Measurements from ENCODE around the gene JPH4. TPM values are rescaled to one million over a fixed set of nuclear protein-coding genes. Genes with fewer than 3 reads are reported as not detected.
"Not testable (repeated sequence)": the region's sequence is repeated elsewhere in the genome, so short reads cannot be mapped to it uniquely, and the experiment has no call there.

Gene JPH4
- total RNA-seq, 5 donors from 2014 or later (not counting 1 experiment from before 2014, with no cell fraction given): 0.10 to 0.13 TPM; not detected in 3

DNA sequence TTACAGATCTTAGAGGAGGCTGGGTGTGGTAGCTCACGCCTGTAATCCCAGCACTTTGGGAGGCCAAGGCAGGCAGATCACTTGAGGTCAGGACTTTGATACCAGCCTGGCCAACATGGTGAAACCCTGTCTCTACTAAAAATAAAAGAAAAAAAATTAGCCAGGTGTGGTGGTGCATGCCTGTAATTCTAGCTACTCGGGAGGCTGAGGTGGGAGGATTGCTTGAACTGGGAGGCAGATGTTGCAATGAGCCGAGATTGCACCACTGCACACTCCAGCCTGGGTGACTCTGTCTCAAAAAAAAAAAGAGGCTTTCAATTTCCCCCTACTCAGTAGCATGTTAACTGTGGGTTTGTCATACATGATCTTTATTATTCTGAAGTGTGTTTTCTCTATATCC is 15.6 kb upstream of the JPH4 start:
- H3K27ac Mint-ChIP-seq; CTCF ChIA-PET; ATAC-seq (replicated peaks in 1 of 4); H3K27me3 Mint-ChIP-seq; DNase-seq; H3K27me3 ChIP-seq (replicated peaks in 1 of 2; ENCODE audit: control insufficient read depth in 2 of 2, extremely low read depth in 1 of 2, insufficient read depth in 2 of 2, low read length in 1 of 2); H3K9me3 ChIP-seq; H3K36me3 ChIP-seq (ENCODE audit: control insufficient read depth in 2 of 2, extremely low read depth in 1 of 2, insufficient read depth in 1 of 2, low read length in 1 of 2); H3K36me3 Mint-ChIP-seq; H3K4me1 ChIP-seq (ENCODE audit: control insufficient read depth in 1 of 2, extremely low read depth in 1 of 2, insufficient read depth in 2 of 2, low read length in 2 of 2); H3K4me3 ChIP-seq (ENCODE audit: control insufficient read depth in 1 of 2, extremely low read depth in 1 of 2, low read length in 1 of 2); POLR2A ChIA-PET; H3K27ac ChIP-seq (ENCODE audit: low read length); H3K4me3 Mint-ChIP-seq; H3K4me1 Mint-ChIP-seq; H3K9me3 Mint-ChIP-seq: not testable (repeated sequence)
- 100% methylated on average over 1 of the region's 3 CpGs for WGBS (ENCODE audit: insufficient coverage)

- Mint-ChIP-seq H3K9me3 (no peaks in the 10 kb centered on the region), H3K36me3 (no peaks in the 10 kb centered on the region), H3K4me1 (peaks cover 6 to 10% (median 10%) of the 10 kb centered on the region in 3 donors), H3K27me3 (peaks cover 14 to 24% of the 10 kb centered on the region in 2 donors), H3K4me3 (no peak overlapping the region), H3K27ac (no peak overlapping the region)
- ATAC-seq (replicated peaks in 1 of 4) (no peak), DNase-seq (no peak)
- WGBS (ENCODE audit: insufficient coverage): no CpG with 5 or more reads among the region's 4 CpGs
- H3K4me1 ChIP-seq (ENCODE audit: control insufficient read depth in 1 of 2, extremely low read depth in 1 of 2, insufficient read depth in 2 of 2, low read length in 2 of 2): peaks cover 0 to 9% of the 10 kb centered on the region in 2 experiments
- no peak overlapping the region for H3K4me3 ChIP-seq (ENCODE audit: control insufficient read depth in 1 of 2, extremely low read depth in 1 of 2, low read length in 1 of 2)
- no peak overlapping the region for H3K27ac ChIP-seq (ENCODE audit: low read length)
- POLR2A ChIA-PET: interaction anchor here in 1 of 2 donors (0.6 kb wide), 1 partner anchor 238 kb away, joined by 8 read pairs; the partner anchor contains the start of gene SLC22A17
- CTCF ChIA-PET: interaction anchor here (0.6 to 1.9 kb wide), 10 partner anchors 11 to 826 kb away, joined by 3 to 13 read pairs (median 6); no protein-coding TSS in a partner anchor
- no peaks in the 10 kb centered on the region for H3K9me3 ChIP-seq
- H3K36me3 ChIP-seq (ENCODE audit: control insufficient read depth in 2 of 2, extremely low read depth in 1 of 2, insufficient read depth in 1 of 2, low read length in 1 of 2): no peaks in the 10 kb centered on the region
- peaks cover 0 to 9% of the 10 kb centered on the region in 2 experiments for H3K27me3 ChIP-seq (replicated peaks in 1 of 2; ENCODE audit: control insufficient read depth in 2 of 2, extremely low read depth in 1 of 2, insufficient read depth in 2 of 2, low read length in 1 of 2)
These were observed 11.6 kb upstream of the JPH4 start for GRCh38 chr14:23590198-23590597.

DNA sequence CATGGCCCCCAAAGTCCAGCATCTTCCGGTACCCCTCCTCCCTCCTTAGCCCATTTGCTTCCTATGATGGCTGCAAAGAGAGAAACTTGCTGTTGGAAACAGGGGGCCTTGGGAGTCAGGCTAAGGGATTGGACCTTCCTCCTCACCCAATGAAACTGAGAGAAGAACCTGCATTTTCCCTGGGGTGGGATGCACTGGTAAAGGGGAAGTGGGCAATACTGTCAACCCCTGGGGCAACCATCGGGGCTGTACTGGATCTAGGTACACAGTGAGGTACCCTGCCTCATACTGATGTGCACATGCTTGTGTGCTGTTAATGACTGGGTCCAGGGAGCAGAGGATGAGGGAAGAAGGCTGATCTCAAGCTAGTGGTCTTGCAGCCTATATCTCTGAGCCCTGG is 11.0 kb upstream of the JPH4 start:
- CTCF ChIA-PET: interaction anchor here (0.6 to 1.9 kb wide), 13 partner anchors 10 to 655 kb away, joined by 3 to 16 read pairs (median 4); partner anchors contain the start of gene DHRS4 (in 1 of the 2)
- POLR2A ChIA-PET: no interaction called here

DNA sequence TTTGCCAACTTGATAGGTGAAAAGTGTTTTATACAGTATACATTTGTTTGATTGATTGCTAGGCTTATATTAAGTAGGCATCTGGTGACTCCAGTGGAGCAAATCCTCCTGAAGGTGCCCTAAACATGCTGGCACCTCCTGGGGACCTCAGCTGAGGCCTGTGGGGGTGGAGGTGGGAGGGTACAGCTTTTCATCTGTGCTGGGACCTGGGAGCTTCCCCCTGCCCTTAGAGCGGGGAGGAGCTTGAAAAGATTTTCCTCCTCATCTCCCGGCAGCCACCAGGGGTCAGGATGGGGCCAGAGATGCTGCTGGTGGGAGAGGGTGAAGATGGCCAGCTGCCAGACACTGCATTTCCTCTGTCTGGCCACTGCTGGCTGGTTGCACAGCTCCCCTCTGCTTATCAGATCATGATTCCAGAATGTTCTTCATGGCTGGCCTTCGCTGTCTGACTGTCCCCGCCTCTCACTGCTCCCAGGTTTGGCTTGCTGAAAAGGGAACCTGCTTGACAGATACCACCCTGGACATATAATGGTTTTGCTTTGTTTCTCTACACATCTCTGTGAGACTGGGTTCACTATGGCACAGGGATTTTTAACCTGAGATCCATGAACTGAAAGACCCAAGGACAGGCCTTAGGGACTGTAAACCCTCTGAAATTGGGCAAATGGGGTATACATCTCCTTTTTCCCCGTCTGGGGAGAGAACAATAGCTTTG is 10.5 kb upstream of the JPH4 start:
- Histone ChIP-seq H3K4me3 (ENCODE audit: control insufficient read depth in 1 of 2, extremely low read depth in 1 of 2, low read length in 1 of 2) (no peak overlapping the region), H3K36me3 (ENCODE audit: control insufficient read depth in 2 of 2, extremely low read depth in 1 of 2, insufficient read depth in 1 of 2, low read length in 1 of 2) (no peaks in the 10 kb centered on the region), H3K27me3 (replicated peaks in 1 of 2; ENCODE audit: control insufficient read depth in 2 of 2, extremely low read depth in 1 of 2, insufficient read depth in 2 of 2, low read length in 1 of 2) (peaks cover 0 to 9% of the 10 kb centered on the region in 2 experiments), H3K9me3 (no peaks in the 10 kb centered on the region), H3K4me1 (ENCODE audit: control insufficient read depth in 1 of 2, extremely low read depth in 1 of 2, insufficient read depth in 2 of 2, low read length in 2 of 2) (peaks cover 0 to 9% of the 10 kb centered on the region in 2 experiments), H3K27ac (ENCODE audit: low read length) (no peak overlapping the region)
- POLR2A ChIA-PET: no interaction called here
- WGBS (ENCODE audit: insufficient coverage): 0% methylated on average over 2 of the region's 5 CpGs
- H3K9me3 Mint-ChIP-seq: no peaks in the 10 kb centered on the region
- peak overlapping the region in 1 of 2 donors; percentile 8 for H3K27ac Mint-ChIP-seq
- no peak overlapping the region for H3K4me3 Mint-ChIP-seq
- DNase-seq: peak; percentile 58 to 89 (median 75)
- peaks cover 6 to 10% (median 10%) of the 10 kb centered on the region in 3 donors for H3K4me1 Mint-ChIP-seq
- peaks cover 18 to 29% of the 10 kb centered on the region in 2 donors for H3K27me3 Mint-ChIP-seq
- ATAC-seq (replicated peaks in 1 of 4): peak; percentile 96 to 99 (median 99)
- no peaks in the 10 kb centered on the region for H3K36me3 Mint-ChIP-seq
- CTCF ChIA-PET: interaction anchor here (0.6 to 1.9 kb wide), 15 partner anchors 10 to 656 kb away, joined by 3 to 16 read pairs (median 4); partner anchors contain the start of gene DHRS4 (in 1 of the 2)

More for the DNA sequence above, 11.0 kb upstream of the JPH4 start:
- no peak for ATAC-seq (replicated peaks in 1 of 4)
- DNase-seq: no peak
- H3K27ac Mint-ChIP-seq: no peak overlapping the region
- no peaks in the 10 kb centered on the region for H3K36me3 ChIP-seq (ENCODE audit: control insufficient read depth in 2 of 2, extremely low read depth in 1 of 2, insufficient read depth in 1 of 2, low read length in 1 of 2)
- peaks cover 0 to 9% of the 10 kb centered on the region in 2 experiments for H3K27me3 ChIP-seq (replicated peaks in 1 of 2; ENCODE audit: control insufficient read depth in 2 of 2, extremely low read depth in 1 of 2, insufficient read depth in 2 of 2, low read length in 1 of 2)
- 38% methylated on average over 1 of the region's 2 CpGs for WGBS (ENCODE audit: insufficient coverage)
- H3K27ac ChIP-seq (ENCODE audit: low read length): no peak overlapping the region
- peaks cover 0 to 9% of the 10 kb centered on the region in 2 experiments for H3K4me1 ChIP-seq (ENCODE audit: control insufficient read depth in 1 of 2, extremely low read depth in 1 of 2, insufficient read depth in 2 of 2, low read length in 2 of 2)
- no peaks in the 10 kb centered on the region for H3K9me3 Mint-ChIP-seq
- H3K36me3 Mint-ChIP-seq: no peaks in the 10 kb centered on the region
- no peaks in the 10 kb centered on the region for H3K9me3 ChIP-seq
- no peak overlapping the region for H3K4me3 Mint-ChIP-seq
- H3K4me3 ChIP-seq (ENCODE audit: control insufficient read depth in 1 of 2, extremely low read depth in 1 of 2, low read length in 1 of 2): no peak overlapping the region
- peaks cover 6 to 10% (median 10%) of the 10 kb centered on the region in 3 donors for H3K4me1 Mint-ChIP-seq
- H3K27me3 Mint-ChIP-seq: peaks cover 14 to 24% of the 10 kb centered on the region in 2 donors

DNA sequence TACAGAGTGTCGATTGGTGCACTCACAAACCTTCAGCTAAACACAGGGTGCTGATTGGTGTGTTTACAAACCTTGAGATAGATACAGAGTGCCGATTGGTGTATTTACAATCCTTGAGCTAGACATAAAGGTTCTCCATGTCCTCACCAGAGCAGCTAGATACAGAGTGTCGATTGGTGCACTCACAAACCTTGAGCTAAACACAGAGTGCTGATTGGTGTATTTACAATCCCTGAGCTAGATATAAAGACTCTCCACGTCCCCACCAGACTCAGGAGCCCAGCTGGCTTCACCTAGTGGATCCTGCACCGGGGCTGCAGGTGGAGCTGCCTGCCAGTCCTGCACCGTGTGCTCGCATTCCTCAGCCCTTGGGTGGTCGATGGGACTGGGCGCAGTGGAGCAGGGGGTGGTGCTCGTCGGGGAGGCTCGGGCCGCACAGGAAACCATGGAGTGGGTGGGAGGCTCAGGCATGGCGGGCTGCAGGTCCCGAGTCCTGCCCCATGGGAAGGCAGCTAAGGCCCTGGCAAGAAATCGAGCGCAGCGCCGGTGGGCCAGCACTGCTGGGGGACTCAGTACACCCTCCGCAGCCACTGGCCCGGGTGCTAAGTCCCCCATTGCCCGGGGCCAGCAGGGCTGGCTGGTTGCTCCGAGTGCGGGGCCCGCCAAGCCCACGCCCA is 6.1 kb upstream of the JPH4 start:
- Mint-ChIP-seq H3K4me1 (peaks cover 6 to 10% (median 10%) of the 10 kb centered on the region in 3 donors), H3K27me3 (peaks cover 36 to 47% of the 10 kb centered on the region in 2 donors)
- H3K9me3 Mint-ChIP-seq; H3K9me3 ChIP-seq; DNase-seq; H3K27ac ChIP-seq (ENCODE audit: low read length); H3K36me3 Mint-ChIP-seq; H3K36me3 ChIP-seq (ENCODE audit: control insufficient read depth in 2 of 2, extremely low read depth in 1 of 2, insufficient read depth in 1 of 2, low read length in 1 of 2); ATAC-seq (replicated peaks in 1 of 4); POLR2A ChIA-PET; H3K4me3 ChIP-seq (ENCODE audit: control insufficient read depth in 1 of 2, extremely low read depth in 1 of 2, low read length in 1 of 2); H3K4me3 Mint-ChIP-seq; H3K4me1 ChIP-seq (ENCODE audit: control insufficient read depth in 1 of 2, extremely low read depth in 1 of 2, insufficient read depth in 2 of 2, low read length in 2 of 2); H3K27ac Mint-ChIP-seq: not testable (repeated sequence)
- 88% methylated on average over 18 of the region's 26 CpGs for WGBS (ENCODE audit: insufficient coverage)
- H3K27me3 ChIP-seq (replicated peaks in 1 of 2; ENCODE audit: control insufficient read depth in 2 of 2, extremely low read depth in 1 of 2, insufficient read depth in 2 of 2, low read length in 1 of 2): peaks cover 4 to 20% of the 10 kb centered on the region in 2 experiments
- CTCF ChIA-PET: interaction anchor here in 1 of 2 donors (0.6 kb wide), 1 partner anchor 1517 kb away, joined by 3 read pairs; no protein-coding TSS in a partner anchor

DNA sequence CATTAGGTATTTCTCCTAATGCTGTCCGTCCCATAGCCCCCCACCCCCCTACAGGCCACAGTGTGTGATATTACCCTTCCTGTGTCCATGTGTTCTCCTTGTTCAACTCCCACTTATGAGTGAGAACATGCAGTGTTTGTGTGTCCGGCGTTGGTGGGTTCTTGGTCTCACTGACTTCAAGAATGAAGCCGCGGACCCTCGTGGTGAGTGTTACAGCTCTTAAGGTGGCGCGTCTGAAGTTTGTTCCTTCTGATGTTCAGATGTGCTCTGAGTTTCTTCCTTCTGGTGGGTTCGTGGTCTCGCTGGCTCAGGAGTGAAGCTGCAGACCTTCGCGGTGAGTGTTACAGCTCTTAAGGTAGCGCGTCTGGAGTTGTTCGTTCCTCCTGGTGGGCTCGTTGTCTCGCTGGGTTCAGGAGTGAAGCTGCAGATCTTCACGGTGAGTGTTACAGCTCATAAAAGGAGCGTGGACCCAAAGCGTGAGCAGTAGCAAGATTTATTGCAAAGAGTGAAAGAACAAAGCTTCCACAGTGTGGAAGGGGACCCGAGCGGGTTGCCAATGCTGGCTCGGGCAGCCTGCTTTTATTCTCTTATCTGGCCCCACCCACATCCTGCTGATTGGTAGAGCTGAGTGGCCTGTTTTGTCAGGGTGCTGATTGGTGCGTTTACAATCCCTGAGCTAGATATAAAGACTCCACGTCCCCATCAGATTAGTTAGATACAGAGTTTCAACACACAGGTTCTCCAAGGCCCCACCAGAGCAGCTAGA is 5.4 kb upstream of the JPH4 start:
- 66% methylated on average over 8 of the region's 25 CpGs for WGBS (ENCODE audit: insufficient coverage)

More for the DNA sequence above, 5.4 kb upstream of the JPH4 start:
- ATAC-seq (replicated peaks in 1 of 4); DNase-seq; H3K4me3 ChIP-seq (ENCODE audit: control insufficient read depth in 1 of 2, extremely low read depth in 1 of 2, low read length in 1 of 2); H3K4me3 Mint-ChIP-seq; POLR2A ChIA-PET; H3K9me3 Mint-ChIP-seq; H3K27ac Mint-ChIP-seq; H3K36me3 Mint-ChIP-seq; H3K4me1 ChIP-seq (ENCODE audit: control insufficient read depth in 1 of 2, extremely low read depth in 1 of 2, insufficient read depth in 2 of 2, low read length in 2 of 2); H3K36me3 ChIP-seq (ENCODE audit: control insufficient read depth in 2 of 2, extremely low read depth in 1 of 2, insufficient read depth in 1 of 2, low read length in 1 of 2); CTCF ChIA-PET; H3K9me3 ChIP-seq; H3K27ac ChIP-seq (ENCODE audit: low read length); H3K4me1 Mint-ChIP-seq: not testable (repeated sequence)
- peaks cover 41 to 51% of the 10 kb centered on the region in 2 donors for H3K27me3 Mint-ChIP-seq
- H3K27me3 ChIP-seq (replicated peaks in 1 of 2; ENCODE audit: control insufficient read depth in 2 of 2, extremely low read depth in 1 of 2, insufficient read depth in 2 of 2, low read length in 1 of 2): peaks cover 6 to 26% of the 10 kb centered on the region in 2 experiments
